ENCODE results near the gene PHOSPHO1. TPM values are rescaled to one million over a fixed set of nuclear protein-coding genes. Genes with fewer than 3 reads are reported as not detected.

PHOSPHO1 gene
- total RNA-seq, 1 experiment from 2014 or later, result 0.54 TPM

- Histone ChIP-seq H3K4me1 (ENCODE audit: control insufficient read depth, insufficient read depth, low read length) (no peaks in the 10 kb centered on the region), H3K4me3 (ENCODE audit: low read depth in 2 of 2, low read length in 2 of 2) (no peak overlapping the region), H3K9me3 (ENCODE audit: control insufficient read depth, insufficient read depth, low read depth, low read length) (no peaks in the 10 kb centered on the region), H3K27me3 (ENCODE audit: control insufficient read depth, insufficient read depth, low read length) (no peaks in the 10 kb centered on the region; the same call in 1 of the 2 replicates), H3K36me3 (ENCODE audit: control insufficient read depth, insufficient read depth, low read length) (no peaks in the 10 kb centered on the region), H3K27ac (ENCODE audit: low read length) (no peak overlapping the region)
- intact Hi-C loops (cut with micrococcal nuclease; ENCODE audit: unreplicated experiment) (no loop called here), in situ Hi-C loops (cut with HindIII; ENCODE audit: low pct_unique_long_range_greater_than_20kb, low sequenced_read_pairs) (no loop called here)
- DNase-seq (ENCODE audit: low read depth, low spot score), result no peak
- ATAC-seq, result no peak
- BruUV-seq (replicated peaks), result no TSS peak
- TF ChIP-seq POLR2AphosphoS5 (IDR thresholded peaks at IDR 0.05; ENCODE audit: low read depth, low read length) (no peak), CTCF (IDR thresholded peaks at IDR 0.05) (no peak), REST (IDR thresholded peaks at IDR 0.05; ENCODE audit: insufficient read depth in 1 of 2, low read depth in 2 of 2, low read length in 1 of 2) (no peak), TCF7L2 (IDR thresholded peaks at IDR 0.05; ENCODE audit: low read depth, low read length) (no peak), SIN3A (IDR thresholded peaks at IDR 0.05; ENCODE audit: borderline replicate concordance, insufficient read depth, low read depth, low read length) (no peak)
- ChIA-PET CTCF (no interaction called here), POLR2A (no interaction called here)
These were observed 26.8 kb downstream of the PHOSPHO1 start for GRCh38 chr17:49203796-49204195.

GRCh38 chr17:49201481-49201927 lies 29.1 kb downstream of the PHOSPHO1 start:
- no peaks in the 10 kb centered on the region for H3K9me3 ChIP-seq (ENCODE audit: control insufficient read depth, insufficient read depth, low read depth, low read length)
- H3K4me3 ChIP-seq (ENCODE audit: low read depth in 2 of 2, low read length in 2 of 2), result no peak overlapping the region
- BruUV-seq (replicated peaks), result no TSS peak
- H3K4me1 ChIP-seq (ENCODE audit: control insufficient read depth, insufficient read depth, low read length), result no peaks in the 10 kb centered on the region
- CTCF ChIA-PET, result no interaction called here
- TF ChIP-seq CTCF (IDR thresholded peaks at IDR 0.05), result no peak
- no peak for TF ChIP-seq POLR2AphosphoS5 (IDR thresholded peaks at IDR 0.05; ENCODE audit: low read depth, low read length)
- no peak for TF ChIP-seq SIN3A (IDR thresholded peaks at IDR 0.05; ENCODE audit: borderline replicate concordance, insufficient read depth, low read depth, low read length)
- no peak for TF ChIP-seq REST (IDR thresholded peaks at IDR 0.05; ENCODE audit: insufficient read depth in 1 of 2, low read depth in 2 of 2, low read length in 1 of 2)
- TF ChIP-seq TCF7L2 (IDR thresholded peaks at IDR 0.05; ENCODE audit: low read depth, low read length), result no peak
- no peak overlapping the region for H3K27ac ChIP-seq (ENCODE audit: low read length)
- H3K27me3 ChIP-seq (ENCODE audit: control insufficient read depth, insufficient read depth, low read length), result no peaks in the 10 kb centered on the region; the same call in 1 of the 2 replicates
- intact Hi-C loops (cut with micrococcal nuclease; ENCODE audit: unreplicated experiment), result no loop called here
- POLR2A ChIA-PET, result no interaction called here
- DNase-seq (ENCODE audit: low read depth, low spot score) (no peak), ATAC-seq (no peak)
- in situ Hi-C loops (cut with HindIII; ENCODE audit: low pct_unique_long_range_greater_than_20kb, low sequenced_read_pairs), result no loop called here
- H3K36me3 ChIP-seq (ENCODE audit: control insufficient read depth, insufficient read depth, low read length), result no peaks in the 10 kb centered on the region

Data from Panc1 (cell line).